Measurements from ENCODE around the gene SLC10A3. TPM values are rescaled to one million over a fixed set of nuclear protein-coding genes. Genes with fewer than 3 reads are reported as not detected.
"Not testable (repeated sequence)": the region's sequence is repeated elsewhere in the genome, so short reads cannot be mapped to it uniquely, and the experiment has no call there.

The SLC10A3 gene
- polyA plus RNA-seq, 1 donor, result 10.8 TPM

GRCh38 chrX:154509455-154509854 is 19.0 kb upstream of the SLC10A3 start:
- no peak for DNase-seq (ENCODE audit: low read depth)

- DNase-seq (ENCODE audit: low read depth), result no peak
Observed at GRCh38 chrX:154508384-154508745, 17.9 kb upstream of the SLC10A3 start.

GRCh38 chrX:154507673-154508383 is 17.4 kb upstream of the SLC10A3 start:
- no peak for DNase-seq (ENCODE audit: low read depth)

- no peak for DNase-seq (ENCODE audit: low read depth)
Observed at GRCh38 chrX:154506483-154507332, 16.3 kb upstream of the SLC10A3 start.

- no peak for DNase-seq (ENCODE audit: low read depth)
Observed at GRCh38 chrX:154505734-154506133, 15.3 kb upstream of the SLC10A3 start.

- DNase-seq (ENCODE audit: low read depth), result no peak
Observed at GRCh38 chrX:154502989-154503388, 12.6 kb upstream of the SLC10A3 start.

GRCh38 chrX:154502098-154502497 is 11.7 kb upstream of the SLC10A3 start:
- no peak for DNase-seq (ENCODE audit: low read depth)

GRCh38 chrX:154501423-154501822 is 11.0 kb upstream of the SLC10A3 start:
- DNase-seq (ENCODE audit: low read depth), result not testable (repeated sequence)

- DNase-seq (ENCODE audit: low read depth), result not testable (repeated sequence)
Observed at GRCh38 chrX:154496591-154497137, 6.2 kb upstream of the SLC10A3 start.

- DNase-seq (ENCODE audit: low read depth), result no peak
Observed at GRCh38 chrX:154495472-154495922, 5.1 kb upstream of the SLC10A3 start.

GRCh38 chrX:154494715-154495114 is 4.3 kb upstream of the SLC10A3 start:
- DNase-seq (ENCODE audit: low read depth), result no peak

GRCh38 chrX:154490021-154490413 is 412 bp downstream of the SLC10A3 start:
- DNase-seq (ENCODE audit: low read depth), result no peak

- DNase-seq (ENCODE audit: low read depth), result no peak
Observed at GRCh38 chrX:154489182-154489581, 1.2 kb downstream of the SLC10A3 start.

GRCh38 chrX:154488336-154489075 is 1.9 kb downstream of the SLC10A3 start:
- no peak for DNase-seq (ENCODE audit: low read depth)

GRCh38 chrX:154487518-154488290 is 2.7 kb downstream of the SLC10A3 start:
- no peak for DNase-seq (ENCODE audit: low read depth)

GRCh38 chrX:154486396-154487207 is 3.8 kb downstream of the SLC10A3 start, which contains the start of gene UBL4A:
TSS of gene UBL4A (minus strand) at chrX:154486615. CDS start at chrX:154486584, 31 bp downstream.
- no peak for DNase-seq (ENCODE audit: low read depth)

GRCh38 chrX:154486052-154486395 is 4.4 kb downstream of the SLC10A3 start:
- DNase-seq (ENCODE audit: low read depth), result no peak

GRCh38 chrX:154485150-154486051 is 5.0 kb downstream of the SLC10A3 start:
- no peak for DNase-seq (ENCODE audit: low read depth)

Measured in forelimb muscle (tissue), 1 donor.